ENCODE data around the gene PCDH1. TPM values are rescaled to one million over a fixed set of nuclear protein-coding genes. Genes with fewer than 3 reads are reported as not detected.

PCDH1 gene
- total RNA-seq, 1 experiment from 2014 or later, result 127 TPM

GRCh38 chr5:141817631-141818030 lies 60.6 kb downstream of the PCDH1 start:
- Histone ChIP-seq H3K4me2 (ENCODE audit: insufficient read depth, insufficient read length, low read length) (no peak overlapping the region), H3K9ac (ENCODE audit: extremely low read depth, insufficient read length, low read length) (no peak overlapping the region), H3K23me2 (ENCODE audit: insufficient read length, low read depth, low read length, poor library complexity, severe bottlenecking) (no peaks in the 10 kb centered on the region), H3K9me3 (ENCODE audit: control insufficient read depth, low read depth, low read length) (no peaks in the 10 kb centered on the region), H3K27ac (ENCODE audit: insufficient read length, low read depth, low read length) (no peak overlapping the region), H3K56ac (ENCODE audit: insufficient read length, low read depth, low read length) (no peak overlapping the region), H4K8ac (replicated peaks; ENCODE audit: insufficient read length, low read depth, low read length) (no peak overlapping the region), H4K20me1 (ENCODE audit: control insufficient read depth, insufficient read depth, insufficient read length) (no peaks in the 10 kb centered on the region), H3T11ph (ENCODE audit: low read length) (no peak overlapping the region), H2BK5ac (ENCODE audit: insufficient read length, low read length) (no peak overlapping the region), H3K27me3 (ENCODE audit: insufficient read depth, low read length) (no peaks in the 10 kb centered on the region), H3K79me1 (ENCODE audit: insufficient read depth, low read depth, low read length, poor library complexity, severe bottlenecking) (no peaks in the 10 kb centered on the region), H3K18ac (ENCODE audit: insufficient read length, low read depth, low read length) (no peak overlapping the region), H2BK20ac (ENCODE audit: low read depth, low read length, poor library complexity, severe bottlenecking) (no peak overlapping the region), H2AK5ac (ENCODE audit: insufficient read length, low read length) (no peak overlapping the region), H2BK12ac (ENCODE audit: insufficient read length, low read depth, low read length) (no peak overlapping the region), H2BK15ac (ENCODE audit: low read depth, low read length) (no peak overlapping the region), H2BK120ac (ENCODE audit: low read depth, low read length, poor library complexity, severe bottlenecking) (no peak overlapping the region), H3K4ac (ENCODE audit: low read depth, low read length) (no peak overlapping the region), H3K79me2 (ENCODE audit: insufficient read depth, low read length) (no peaks in the 10 kb centered on the region), H4K91ac (ENCODE audit: insufficient read length, low read depth, low read length) (no peak overlapping the region), H3K23ac (ENCODE audit: insufficient read length, low read depth, low read length) (no peak overlapping the region), H3K4me1 (ENCODE audit: insufficient read depth, low read length) (peaks cover 16% of the 10 kb centered on the region; the same call in 1 of the 2 replicates), H3K14ac (ENCODE audit: insufficient read depth, low read length) (no peak overlapping the region), H4K5ac (ENCODE audit: insufficient read length, low read depth, low read length) (no peak overlapping the region), H2AFZ (ENCODE audit: low read length) (no peak overlapping the region)
- TF ChIP-seq CTCF (conservative IDR thresholded peaks at IDR 0.05), result no peak
- no peak for DNase-seq
- Mint-ChIP-seq H3K27ac (peak overlapping the region in 2 of 3 experiments; percentile 28 to 100; a peak in 3 of 7 replicates), H3K4me1 (peaks cover 68 to 83% of the 10 kb centered on the region in 2 experiments), H3K4me3 (no peak overlapping the region; a peak in 1 of 5 replicates), H3K9me3 (no peaks in the 10 kb centered on the region), H3K36me3 (ENCODE audit: insufficient read depth in 1 of 3, low read depth in 3 of 3) (peaks cover 0 to under 1% (median 0%) of the 10 kb centered on the region in 3 experiments; a peak in 1 of 7 replicates), H3K27me3 (ENCODE audit: low read depth) (peaks cover 8% of the 10 kb centered on the region)
- no CpG with 5 or more reads among the region's 6 CpGs for WGBS (ENCODE audit: extremely low coverage, insufficient read length, low lambda C conversion rate)

Measured in H9 (cell line).